ENCODE results near the gene RAB7B.

DNA sequence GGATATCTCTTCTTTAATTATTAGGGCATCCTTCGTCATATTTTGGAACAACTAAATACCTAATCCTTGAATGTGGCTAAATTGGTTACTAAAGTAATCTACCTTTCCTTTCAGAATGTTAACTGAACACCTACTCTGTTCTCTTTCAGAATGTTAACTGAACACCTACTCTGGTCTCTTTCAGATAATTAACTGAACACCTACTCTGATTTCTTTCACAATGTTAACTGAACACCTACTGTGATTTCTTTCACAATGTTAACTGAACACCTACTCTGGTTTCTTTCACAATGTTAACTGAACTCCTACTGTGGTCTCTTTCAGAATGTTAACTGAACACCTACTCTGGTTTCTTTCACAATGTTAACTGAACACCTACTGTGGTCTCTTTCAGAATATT is 21.9 kb downstream of the RAB7B start:
- TF ChIP-seq CTCF (IDR thresholded peaks at IDR 0.05; ENCODE audit: low read depth, low read length) (no peak), POLR2A (IDR thresholded peaks at IDR 0.05; ENCODE audit: extremely low read depth, insufficient read length) (no peak), MYC (IDR thresholded peaks at IDR 0.05; ENCODE audit: low read depth, low read length) (no peak)

All from NB4 (cell line).